H4 (cell line): ENCODE results near the gene NUP210L. TPM values are rescaled to one million over a fixed set of nuclear protein-coding genes. Genes with fewer than 3 reads are reported as not detected.
"Not testable (repeated sequence)": the region's sequence is repeated elsewhere in the genome, so short reads cannot be mapped to it uniquely, and the experiment has no call there.

Experiments used
- DNase-seq: peaks from one replicate; pipeline ENCODE4 v3.0.0-alpha.2; 2015; ENCODE audit warnings: low spot score
- total RNA-seq: library from RNA; depleted of rRNA; stranded (reverse); fragments of >200 nt; shearing (Covaris generic); gene quantifications from 2 replicates; pipeline ENCODE4 v1.2.3, GENCODE V29; 2014

The NUP210L gene
- total RNA-seq, 1 experiment from 2014 or later: 0.02 TPM

DNA sequence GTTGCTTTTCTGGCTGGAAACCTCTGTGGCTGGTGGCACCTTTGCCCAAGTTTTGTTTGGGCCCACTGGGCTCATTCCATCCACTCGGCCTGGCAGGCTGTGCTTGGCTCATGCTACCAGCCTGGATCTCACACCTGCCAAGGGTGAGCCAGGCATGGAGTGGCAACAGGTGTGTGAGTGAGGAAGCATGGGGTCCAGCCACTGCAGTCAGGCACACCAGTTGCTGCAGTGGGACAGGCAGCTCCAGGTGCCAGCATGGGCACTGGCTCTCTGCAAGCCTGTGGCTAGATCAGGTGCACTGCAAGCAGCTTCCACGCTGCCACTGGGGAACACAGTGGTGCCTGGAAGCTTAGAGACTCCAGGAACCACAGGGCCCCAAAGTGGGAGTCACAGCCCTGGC lies 57.0 kb downstream of the NUP210L start:
- DNase-seq: no peak

DNA sequence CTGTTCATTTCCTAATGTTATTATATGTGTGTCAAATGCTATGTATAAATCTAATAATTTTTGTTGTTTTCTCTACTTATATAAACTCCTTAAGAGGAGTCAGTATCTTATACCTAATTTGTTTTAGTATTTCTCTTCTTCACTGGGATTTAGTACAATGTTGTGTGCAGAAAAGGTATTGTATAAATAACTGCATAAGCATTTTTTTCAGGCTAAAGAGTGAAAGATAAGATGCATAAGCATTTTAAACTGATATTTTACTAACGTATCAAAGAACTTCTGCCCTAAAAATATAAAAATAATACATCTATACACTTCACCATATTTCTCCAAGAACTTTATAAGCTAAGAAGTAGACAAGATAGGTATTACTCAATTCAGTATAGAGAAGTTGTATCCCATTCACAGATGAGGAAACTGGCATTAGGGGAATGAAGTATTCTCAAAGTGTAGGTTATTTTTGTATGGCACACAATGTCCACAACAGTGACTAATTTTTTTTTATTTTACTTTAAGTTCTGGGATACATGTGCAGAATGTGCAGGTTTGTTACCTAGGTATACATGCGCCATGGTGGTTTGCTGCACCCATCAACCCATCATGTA lies 59.3 kb downstream of the NUP210L start:
- DNase-seq: no peak

DNA sequence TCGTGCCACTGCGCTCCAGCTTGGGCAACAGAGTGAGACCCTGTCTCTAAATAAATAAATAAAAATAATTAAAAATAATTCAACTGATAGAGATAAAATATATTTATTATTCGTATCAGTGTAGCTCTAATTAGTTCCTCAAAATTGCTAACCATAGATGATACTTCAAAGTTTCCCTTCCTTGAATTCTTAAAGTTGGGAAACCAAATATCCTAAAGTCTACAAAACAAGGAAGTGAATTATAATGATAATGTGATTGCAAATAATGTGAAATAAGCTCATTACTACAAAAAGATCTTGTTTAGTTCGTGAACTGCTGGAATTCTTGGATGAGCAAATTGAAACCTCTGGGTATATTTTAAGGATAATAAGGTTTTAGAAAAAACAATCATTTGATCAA lies 60.5 kb downstream of the NUP210L start:
- DNase-seq: no peak

DNA sequence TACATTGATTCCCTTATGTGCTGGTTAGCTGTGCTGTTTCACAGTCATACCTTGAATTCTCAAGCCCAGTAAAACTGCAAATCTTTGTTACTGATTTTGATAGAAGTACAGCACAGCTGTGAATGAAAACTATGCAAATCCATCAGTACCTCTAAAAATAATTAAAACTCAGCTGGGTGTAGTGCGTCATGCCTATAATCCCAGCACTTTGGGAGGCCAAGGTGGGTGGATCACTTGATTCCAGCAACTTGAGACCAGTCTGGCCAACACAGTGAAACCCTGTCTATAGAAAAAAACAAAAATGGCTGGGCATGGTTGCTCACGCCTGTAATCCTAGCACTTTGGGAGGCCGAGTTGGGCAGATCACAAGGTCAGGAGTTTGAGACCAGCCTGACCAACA lies 61.2 kb downstream of the NUP210L start:
- no peak for DNase-seq

DNA sequence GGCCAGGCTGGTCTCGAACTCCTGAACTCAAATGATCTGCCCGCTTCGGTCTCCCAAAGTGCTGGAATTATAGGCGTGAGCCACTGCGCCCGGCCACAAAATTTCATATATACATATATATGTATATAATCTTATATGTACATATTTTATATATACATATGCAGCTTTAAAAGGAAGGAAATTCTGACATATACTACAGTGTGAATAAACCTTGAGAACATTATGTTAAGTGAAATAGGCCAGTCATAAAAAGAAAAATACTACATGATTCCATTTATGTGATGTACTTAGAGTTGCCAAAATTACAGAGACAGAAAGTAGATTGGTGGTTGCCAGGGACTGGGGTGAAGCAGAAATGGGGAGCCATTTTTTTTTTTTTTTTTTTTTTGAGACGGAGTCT lies 63.2 kb downstream of the NUP210L start:
- DNase-seq: no peak

DNA sequence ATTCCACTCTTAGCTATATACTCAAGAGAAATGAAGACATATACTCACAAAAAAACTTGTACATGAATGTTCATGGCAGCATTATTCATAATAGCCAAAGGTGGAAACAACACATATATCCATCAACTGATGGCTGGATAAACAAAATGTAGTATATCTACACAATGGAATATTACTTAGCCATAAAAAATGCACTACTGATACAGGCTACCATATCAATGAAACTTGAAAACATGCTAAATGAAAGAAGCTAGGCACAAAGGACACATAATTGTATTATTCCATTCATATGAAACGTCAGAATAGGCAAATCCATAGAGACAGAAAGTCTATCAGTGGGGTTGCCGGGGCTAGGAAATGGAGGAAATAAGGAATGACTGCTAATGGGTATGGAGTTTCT lies 67.3 kb downstream of the NUP210L start:
- no peak for DNase-seq

DNA sequence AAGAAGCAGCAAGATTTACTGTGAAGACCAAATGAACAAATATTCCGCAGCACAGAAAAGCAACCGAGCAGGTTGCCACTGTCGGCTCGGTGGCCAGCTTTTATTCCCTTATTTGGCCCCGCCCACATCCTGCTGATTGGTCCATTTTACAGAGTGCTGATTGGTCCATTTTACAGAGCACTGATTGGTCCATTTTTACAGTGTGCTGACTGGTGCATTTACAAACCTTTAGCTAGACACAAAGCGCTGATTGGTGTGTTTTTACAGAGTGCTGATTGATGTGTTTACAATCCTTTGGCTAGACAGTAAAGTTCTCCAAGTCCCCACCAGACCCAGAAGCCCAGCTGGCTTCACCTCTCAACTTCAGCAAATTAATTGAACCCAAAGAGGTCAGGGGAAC lies 71.8 kb downstream of the NUP210L start:
- not testable (repeated sequence) for DNase-seq

DNA sequence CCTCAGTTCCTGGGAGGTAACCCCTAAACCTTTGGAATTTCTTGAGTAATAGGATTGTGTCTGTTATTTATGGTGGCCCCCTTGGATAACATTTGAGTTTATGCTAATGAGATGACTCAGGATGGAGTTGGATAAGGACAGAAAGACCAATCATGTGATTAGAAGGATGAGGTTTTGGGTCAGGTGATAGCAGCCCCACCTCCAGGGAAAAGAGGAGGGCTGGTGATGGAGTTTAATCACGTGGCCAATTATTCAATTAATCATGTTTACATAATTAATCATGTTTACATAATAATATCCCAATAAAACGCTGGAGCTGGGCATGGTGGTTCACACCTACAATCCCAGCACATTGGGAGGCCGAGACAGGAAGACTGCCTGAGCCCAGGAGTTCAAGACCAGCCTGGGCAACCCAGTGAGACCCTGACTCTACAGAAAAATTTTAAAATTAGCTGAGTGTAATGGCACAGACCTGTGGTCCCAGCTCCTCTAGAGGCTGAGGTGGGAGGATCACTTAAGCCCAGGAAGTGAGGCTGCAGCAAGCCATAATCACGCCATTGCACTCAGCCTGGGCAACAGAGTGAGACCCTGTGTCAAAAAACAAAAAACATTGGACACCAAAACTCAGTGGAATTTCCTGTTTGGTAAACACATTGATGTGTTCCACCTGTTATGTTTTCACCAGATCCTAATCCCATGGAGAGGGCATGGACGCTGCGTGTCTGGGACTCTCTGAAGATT lies 73.3 kb downstream of the NUP210L start:
- no peak for DNase-seq

DNA sequence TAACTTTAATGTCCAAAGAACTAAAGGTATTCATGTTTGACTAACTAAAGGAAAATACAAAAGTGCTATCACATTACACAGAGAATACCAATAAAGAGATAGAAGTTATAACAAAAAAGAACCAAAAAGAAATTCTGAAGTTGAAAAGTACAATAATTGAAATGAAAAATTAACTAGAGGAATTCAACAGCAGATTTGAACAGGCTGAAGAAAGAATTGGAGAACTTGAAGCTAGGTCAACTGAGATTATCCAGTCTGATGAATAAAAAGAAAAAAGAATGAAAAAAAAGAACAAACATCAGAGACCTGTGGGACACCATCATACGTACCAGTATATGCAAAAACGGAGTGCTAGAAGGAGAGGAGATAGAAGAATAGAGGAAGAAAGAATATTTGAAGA lies 78.5 kb downstream of the NUP210L start:
- DNase-seq: no peak

DNA sequence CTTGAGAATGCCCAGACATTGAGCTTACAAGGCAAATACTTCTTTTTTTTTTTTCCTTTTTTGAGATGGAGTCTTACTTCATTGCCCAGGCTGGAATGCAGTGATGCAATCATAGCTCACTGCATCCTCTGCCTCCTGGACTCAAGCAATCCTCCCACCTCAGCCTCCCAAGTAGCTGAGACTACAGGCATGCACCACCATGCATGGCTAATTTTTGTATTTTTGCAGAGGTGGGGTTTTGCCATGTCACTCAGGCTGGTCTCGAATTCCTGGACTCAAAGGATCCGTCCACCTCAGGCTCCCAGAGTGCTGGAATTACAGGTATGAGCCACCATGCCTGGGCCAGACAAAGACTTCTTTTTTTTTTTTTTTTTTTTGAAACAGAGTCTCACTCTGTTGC lies 79.1 kb downstream of the NUP210L start:
- no peak for DNase-seq

DNA sequence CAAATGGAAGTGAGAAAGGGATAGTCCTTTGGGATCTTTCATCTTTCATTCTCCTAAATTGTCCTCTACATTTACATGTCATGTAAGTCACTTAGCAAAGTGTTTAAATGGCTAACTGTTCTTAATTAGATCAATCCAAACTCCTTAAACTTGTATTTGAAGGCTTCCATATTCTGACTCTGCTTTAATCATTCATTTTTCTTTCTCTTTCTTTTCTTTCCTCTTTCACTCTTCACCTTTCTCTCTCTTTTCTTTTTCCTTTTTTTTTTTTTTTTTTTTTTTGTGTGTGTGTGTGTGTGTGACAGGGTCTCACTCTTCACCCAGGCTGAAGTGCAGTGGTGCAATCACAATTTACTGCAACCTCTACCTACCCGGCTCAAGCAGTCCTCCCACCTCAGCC lies 92.6 kb downstream of the NUP210L start:
- DNase-seq: no peak

DNA sequence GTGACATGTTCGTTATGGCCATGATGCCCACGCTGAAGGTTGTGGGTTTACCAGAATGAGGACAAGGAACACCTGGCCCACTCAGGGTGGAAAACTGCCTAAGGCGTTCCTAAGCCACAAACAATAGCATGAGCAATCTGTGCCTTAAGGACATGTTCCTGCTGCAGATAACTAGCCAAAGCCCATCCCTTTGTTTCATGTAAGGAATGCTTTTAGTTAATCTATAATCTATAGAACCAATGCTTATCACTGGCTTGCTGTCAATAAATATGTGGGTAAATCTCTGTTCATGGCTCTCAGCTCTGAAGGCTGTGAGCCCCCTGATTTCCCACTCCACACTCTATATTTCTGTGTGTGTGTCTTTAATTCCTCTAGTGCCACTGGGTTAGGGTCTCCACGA lies 107.4 kb downstream of the NUP210L start:
- not testable (repeated sequence) for DNase-seq

DNA sequence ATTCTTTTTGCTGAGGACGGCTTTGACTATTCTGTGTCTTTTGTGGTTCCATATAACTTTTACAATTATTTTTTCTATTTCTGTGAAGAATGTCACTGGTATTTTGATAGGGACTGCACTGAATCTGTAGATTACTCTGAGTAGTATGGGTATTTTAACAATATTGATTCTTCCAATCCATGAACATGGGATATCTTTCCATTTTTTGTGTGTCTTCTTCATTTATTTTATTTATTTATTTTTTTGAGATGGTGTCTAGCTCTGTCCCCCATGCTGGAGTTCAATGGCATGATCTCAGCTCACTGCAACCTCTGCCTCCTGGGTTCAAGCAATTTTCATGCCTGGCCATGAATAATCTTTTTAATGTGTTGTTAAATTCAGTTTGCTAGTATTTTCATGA lies 121.2 kb downstream of the NUP210L start:
- DNase-seq: not testable (repeated sequence)

DNA sequence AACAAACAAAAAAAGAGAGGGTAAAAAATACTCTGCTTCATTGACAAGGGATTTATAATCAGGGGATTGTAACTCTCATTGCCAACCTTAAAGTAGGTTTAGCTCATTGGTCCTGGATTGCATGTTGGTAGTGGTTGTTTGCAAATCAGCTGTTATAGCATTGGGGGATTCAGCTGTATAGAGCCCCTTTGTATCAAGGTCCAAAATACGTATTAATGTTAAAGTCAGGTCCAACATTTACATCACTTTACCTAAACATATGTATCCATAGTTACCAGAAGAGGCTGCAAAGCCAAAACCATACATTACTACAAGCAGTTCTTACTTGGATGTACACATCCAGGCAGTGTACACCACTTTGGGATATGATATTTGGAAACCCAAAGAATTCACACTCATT lies 134.9 kb downstream of the NUP210L start:
- DNase-seq: no peak

DNA sequence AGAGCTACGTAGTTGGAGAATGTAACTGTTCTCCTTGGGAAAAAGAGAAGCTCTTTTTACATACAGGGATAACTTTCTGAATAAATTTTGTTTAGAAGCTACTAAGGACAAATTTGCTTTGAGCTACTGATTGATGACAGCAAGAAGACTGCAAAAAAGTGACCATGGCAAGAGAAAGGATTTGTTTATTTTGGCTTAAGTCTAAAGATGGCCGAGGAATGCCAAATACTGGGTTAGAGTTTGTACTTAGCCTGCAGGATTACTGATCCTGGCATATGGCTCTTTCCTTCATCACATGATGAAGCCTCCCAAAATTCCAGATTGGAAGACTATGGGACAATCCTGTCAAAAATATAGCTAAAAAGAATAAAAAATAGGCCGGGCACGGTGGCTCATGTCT lies 135.6 kb downstream of the NUP210L start:
- DNase-seq: no peak

DNA sequence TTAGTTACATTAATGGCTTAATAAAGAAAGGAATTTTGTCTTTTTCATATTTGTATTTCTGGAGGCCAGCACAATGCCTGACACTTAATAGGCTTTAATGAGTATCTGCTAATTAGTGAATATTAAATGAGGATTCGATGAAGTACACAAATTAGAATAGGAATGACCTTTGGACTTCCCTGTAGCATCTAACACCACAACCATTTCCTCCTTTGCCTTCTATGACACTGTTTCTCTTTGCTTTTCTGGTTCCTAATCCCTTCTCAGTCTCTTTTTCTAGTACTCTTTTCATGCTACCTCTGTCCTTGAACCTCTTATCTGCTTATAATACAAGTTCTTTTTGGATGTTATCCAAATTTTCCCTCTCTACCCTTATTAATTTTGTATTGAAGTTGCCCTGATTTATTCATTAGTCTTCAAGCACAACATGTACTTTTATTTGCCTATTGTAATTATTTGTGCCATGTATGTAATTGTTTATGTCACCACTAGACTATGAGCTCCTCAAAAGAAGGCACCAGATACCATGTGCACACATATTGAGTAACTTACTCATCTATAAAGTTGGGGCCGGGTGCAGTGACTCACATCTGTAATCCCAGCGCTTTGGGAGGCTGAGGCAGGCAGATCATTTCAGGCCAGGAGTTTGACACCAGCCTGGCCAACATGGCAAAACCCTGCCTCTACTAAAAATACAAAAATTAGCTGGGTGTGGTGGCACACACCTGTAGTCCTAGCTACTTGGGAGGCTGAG lies 140.5 kb downstream of the NUP210L start:
- no peak for DNase-seq

DNA sequence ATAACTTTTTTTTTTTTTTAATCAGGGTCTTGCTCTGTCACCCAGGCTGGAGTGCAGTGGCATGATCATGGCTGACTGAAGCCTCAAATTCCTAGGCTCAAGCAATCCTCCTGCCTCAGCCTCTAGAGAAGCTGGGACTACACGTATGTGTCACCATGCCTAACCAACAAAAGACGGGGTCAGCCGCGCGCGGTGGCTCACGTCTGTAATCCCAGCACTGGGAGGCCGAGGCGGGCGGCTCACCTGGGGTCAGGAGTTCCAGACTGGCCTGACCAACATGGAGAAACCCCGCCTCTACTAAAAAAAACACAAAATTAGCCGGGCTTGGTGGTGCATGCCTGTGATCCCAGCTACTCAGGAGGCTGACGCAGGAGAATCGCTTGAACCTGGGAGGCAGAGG lies 142.3 kb downstream of the NUP210L start:
- not testable (repeated sequence) for DNase-seq

DNA sequence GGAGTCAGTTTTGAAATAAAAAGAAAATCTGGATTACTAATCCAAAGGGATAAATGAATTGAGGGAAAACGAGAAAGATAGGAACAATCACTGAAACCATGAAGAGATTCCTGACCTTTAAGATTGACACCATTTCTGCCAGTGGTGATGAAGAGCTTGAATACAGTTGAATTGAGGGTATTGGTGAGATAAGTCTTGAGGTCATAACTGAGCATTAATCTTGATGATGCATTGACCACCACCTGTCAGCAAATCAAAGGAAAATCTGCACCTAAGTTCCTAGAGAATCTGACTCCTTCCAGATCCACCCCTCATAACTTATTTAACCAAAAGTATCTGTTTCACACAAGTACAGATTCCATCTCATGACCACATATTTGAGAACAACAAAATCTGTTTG lies 142.7 kb downstream of the NUP210L start:
- DNase-seq: no peak

DNA sequence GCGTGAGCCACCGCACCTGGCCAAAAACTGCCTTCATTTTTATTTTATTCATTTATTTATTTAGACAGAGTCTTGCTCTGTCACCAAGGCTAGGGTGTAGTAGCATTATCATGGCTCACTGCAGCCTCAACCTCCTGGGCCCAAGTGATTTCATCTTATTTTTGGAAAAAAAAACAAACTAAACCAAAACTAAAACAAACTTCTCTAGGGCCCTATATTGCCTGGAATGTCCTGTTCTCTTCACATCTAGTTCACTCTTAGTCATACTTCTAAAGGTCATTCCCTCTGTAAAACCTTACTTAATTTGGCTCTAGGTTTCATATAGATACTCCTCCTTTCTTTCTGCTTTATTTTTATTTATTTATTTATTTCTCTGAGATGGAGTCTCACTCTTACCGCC lies 148.7 kb downstream of the NUP210L start:
- no peak for DNase-seq

DNA sequence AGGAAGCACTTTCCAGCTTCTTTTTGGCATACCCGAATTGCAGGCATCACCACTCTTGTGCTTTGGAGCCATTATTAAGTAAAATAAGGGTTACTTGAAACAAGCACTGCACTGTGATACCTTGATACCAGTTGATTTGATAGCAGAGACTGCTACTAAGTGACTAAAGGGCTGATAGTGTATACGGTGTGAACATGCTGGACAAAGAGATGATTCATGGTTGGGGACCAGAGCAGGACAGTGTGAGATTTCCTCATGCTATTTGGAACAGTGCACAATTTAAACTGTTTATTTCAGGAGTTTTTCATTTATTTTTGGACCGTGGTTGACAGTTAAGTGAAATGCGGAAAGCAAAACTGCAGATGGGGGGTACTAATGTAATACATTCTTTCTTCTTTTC lies 154.5 kb downstream of the NUP210L start:
- no peak for DNase-seq

DNA sequence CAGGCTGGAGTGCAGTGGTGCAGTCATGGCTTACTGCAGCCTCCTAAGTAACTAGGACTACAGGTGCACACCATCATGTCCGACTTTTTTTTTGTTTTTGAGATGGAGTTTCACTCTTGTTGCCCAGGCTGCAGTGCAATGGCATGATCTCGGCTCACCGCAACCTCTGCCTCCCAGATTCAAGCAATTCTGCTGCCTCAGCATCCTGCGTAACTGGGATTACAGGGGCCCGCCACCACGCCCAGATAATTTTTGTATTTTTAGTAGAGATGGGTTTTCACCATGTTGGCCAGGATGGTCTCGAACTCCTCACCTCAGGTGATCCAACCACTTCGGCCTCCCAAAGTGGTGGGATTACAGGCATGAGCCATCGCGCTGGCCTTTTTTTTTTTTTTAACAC lies 158.0 kb downstream of the NUP210L start:
- DNase-seq: not testable (repeated sequence)

DNA sequence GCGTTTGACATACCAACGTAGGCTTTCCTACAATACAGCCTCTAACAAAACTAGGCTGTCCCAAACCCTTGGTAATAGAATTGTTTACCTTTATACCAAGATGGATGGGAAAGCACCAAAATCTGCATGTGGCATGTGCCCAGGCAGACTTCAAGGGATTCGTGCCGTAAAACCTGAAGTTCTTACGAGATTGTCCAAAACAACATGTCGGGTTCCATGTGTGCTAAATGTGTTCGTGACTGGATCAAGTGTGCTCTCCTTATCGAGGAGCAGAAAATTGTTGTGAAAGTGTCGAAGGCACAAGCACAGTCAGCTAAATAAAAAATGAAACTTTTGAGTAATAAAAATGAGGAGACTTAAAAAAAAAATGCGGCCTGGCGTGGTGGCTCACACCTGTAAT lies 159.2 kb downstream of the NUP210L start:
- DNase-seq: no peak

DNA sequence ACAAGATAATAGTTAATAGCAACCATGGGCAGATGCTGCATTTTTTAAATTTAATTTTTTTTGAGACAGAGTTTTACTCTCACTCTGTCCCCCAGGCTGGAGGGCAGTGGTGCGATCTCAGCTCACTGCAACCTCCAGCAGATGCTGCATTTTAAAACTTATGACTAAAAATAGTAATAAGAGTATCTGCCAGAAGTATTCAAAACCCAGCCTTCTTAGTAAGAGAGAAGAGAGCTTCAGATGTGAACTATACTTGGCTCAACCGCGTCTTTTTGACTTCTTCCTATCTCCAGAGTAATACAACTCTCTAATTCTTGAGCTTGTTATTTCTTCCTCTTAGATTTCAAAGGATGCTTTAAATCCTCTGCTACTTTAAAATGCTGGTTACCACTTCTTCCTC lies 159.7 kb downstream of the NUP210L start:
- DNase-seq: no peak
